ENCODE results near the gene MOGAT2.

Gene MOGAT2

GRCh38 chr11:75760243-75760642, 42.6 kb downstream of the MOGAT2 start:
- no peak for DNase-seq

- DNase-seq = no peak
These were observed 43.3 kb downstream of the MOGAT2 start for GRCh38 chr11:75760710-75761493.

- no peak for DNase-seq
These were observed 44.5 kb downstream of the MOGAT2 start for GRCh38 chr11:75762158-75762557.

GRCh38 chr11:75762885-75763284, 45.2 kb downstream of the MOGAT2 start:
- no peak for DNase-seq

GRCh38 chr11:75763846-75764245, 46.2 kb downstream of the MOGAT2 start:
- no peak for DNase-seq

- DNase-seq = no peak
These were observed 47.5 kb downstream of the MOGAT2 start for GRCh38 chr11:75765116-75765515.

GRCh38 chr11:75766443-75767227, 49.0 kb downstream of the MOGAT2 start:
- no peak for DNase-seq

GRCh38 chr11:75767228-75767572, 49.6 kb downstream of the MOGAT2 start:
- DNase-seq = peak; percentile 39

- DNase-seq = no peak
These were observed 50.1 kb downstream of the MOGAT2 start for GRCh38 chr11:75767793-75768111.

GRCh38 chr11:75768112-75768908, 50.7 kb downstream of the MOGAT2 start, which contains the start of gene DGAT2:
Gene DGAT2 (plus strand): TSS chr11:75768778. CDS start chr11:75768992, 214 bp downstream.
- DNase-seq = peak; percentile 83

GRCh38 chr11:75768909-75769771, 51.5 kb downstream of the MOGAT2 start:
- no peak for DNase-seq

- DNase-seq = peak; percentile 11
These were observed 52.5 kb downstream of the MOGAT2 start for GRCh38 chr11:75770102-75770501.

GRCh38 chr11:75771646-75772410, 54.2 kb downstream of the MOGAT2 start:
- DNase-seq = no peak

GRCh38 chr11:75773595-75774353, 56.1 kb downstream of the MOGAT2 start:
- DNase-seq = no peak

- no peak for DNase-seq
These were observed 57.4 kb downstream of the MOGAT2 start for GRCh38 chr11:75775056-75775455.

- no peak for DNase-seq
These were observed 58.9 kb downstream of the MOGAT2 start for GRCh38 chr11:75776546-75776945.

- DNase-seq = peak; percentile 10
These were observed 59.9 kb downstream of the MOGAT2 start for GRCh38 chr11:75777461-75778110.

- no peak for DNase-seq
These were observed 61.3 kb downstream of the MOGAT2 start for GRCh38 chr11:75778962-75779361.

- peak; percentile 85 for DNase-seq
These were observed 62.3 kb downstream of the MOGAT2 start for GRCh38 chr11:75779960-75780359.

- DNase-seq = no peak
These were observed 63.2 kb downstream of the MOGAT2 start for GRCh38 chr11:75780888-75781287.

Measured in hematopoietic multipotent progenitor cell treated with erythropoietin and hydrocortisone succinate and interleukin-3 and kit ligand, for 8 days (in vitro differentiated cells).